ENCODE measurements around the gene ASTN2.

The ASTN2 gene

GRCh38 chr9:116674210-116674980 is 740.5 kb downstream of the ASTN2 start:
- no peak overlapping the region for H3K9ac ChIP-seq (ENCODE audit: low read length)
- no peaks in the 10 kb centered on the region for H3K4me1 ChIP-seq (ENCODE audit: control insufficient read depth, insufficient read depth, low read length)
- peaks cover 50% of the 10 kb centered on the region for H3K9me3 ChIP-seq (ENCODE audit: control insufficient read depth, insufficient read depth, low read depth, low read length)
- no peak overlapping the region for H3K4me3 ChIP-seq (ENCODE audit: low read depth, low read length)
- H3K36me3 ChIP-seq (ENCODE audit: control insufficient read depth, insufficient read depth, low read length) = 0 out of 2 replicates have a peak, but pooled peaks cover 6% of the 10 kb centered on the region
- no peaks in the 10 kb centered on the region for H3K27me3 ChIP-seq (ENCODE audit: control insufficient read depth, insufficient read depth, low read length)
- H3K27ac ChIP-seq (ENCODE audit: low read depth, low read length) = no peak overlapping the region; the same call in 1 of the 2 replicates

GRCh38 chr9:116673375-116673774 is 741.5 kb downstream of the ASTN2 start:
- no peak overlapping the region for H3K4me3 ChIP-seq (ENCODE audit: low read depth, low read length)

GRCh38 chr9:116671605-116672004 is 743.3 kb downstream of the ASTN2 start:
- Histone ChIP-seq H3K27ac (ENCODE audit: low read depth, low read length) (no peak overlapping the region), H3K4me1 (ENCODE audit: control insufficient read depth, insufficient read depth, low read length) (no peaks in the 10 kb centered on the region), H3K27me3 (ENCODE audit: control insufficient read depth, insufficient read depth, low read length) (no peaks in the 10 kb centered on the region), H3K9me3 (ENCODE audit: control insufficient read depth, insufficient read depth, low read depth, low read length) (peaks cover 50% of the 10 kb centered on the region), H3K4me3 (ENCODE audit: low read depth, low read length) (no peak overlapping the region), H3K9ac (ENCODE audit: low read length) (no peak overlapping the region), H3K36me3 (ENCODE audit: control insufficient read depth, insufficient read depth, low read length) (0 out of 2 replicates have a peak, but pooled peaks cover 6% of the 10 kb centered on the region)

More at GRCh38 chr9:116673375-116673774, 741.5 kb downstream of the ASTN2 start:
- Histone ChIP-seq H3K36me3 (ENCODE audit: control insufficient read depth, insufficient read depth, low read length) (0 out of 2 replicates have a peak, but pooled peaks cover 6% of the 10 kb centered on the region), H3K9me3 (ENCODE audit: control insufficient read depth, insufficient read depth, low read depth, low read length) (peaks cover 50% of the 10 kb centered on the region), H3K9ac (ENCODE audit: low read length) (no peak overlapping the region), H3K4me1 (ENCODE audit: control insufficient read depth, insufficient read depth, low read length) (no peaks in the 10 kb centered on the region), H3K27me3 (ENCODE audit: control insufficient read depth, insufficient read depth, low read length) (no peaks in the 10 kb centered on the region), H3K27ac (ENCODE audit: low read depth, low read length) (no peak overlapping the region)

GRCh38 chr9:116668970-116669695 is 745.7 kb downstream of the ASTN2 start:
- peaks cover 30% of the 10 kb centered on the region for H3K9me3 ChIP-seq (ENCODE audit: control insufficient read depth, insufficient read depth, low read depth, low read length)

GRCh38 chr9:116663581-116663980 is 751.3 kb downstream of the ASTN2 start:
- H3K4me1 ChIP-seq (ENCODE audit: control insufficient read depth, insufficient read depth, low read length) = no peaks in the 10 kb centered on the region
- no peak overlapping the region for H3K9ac ChIP-seq (ENCODE audit: low read length)
- H3K36me3 ChIP-seq (ENCODE audit: control insufficient read depth, insufficient read depth, low read length) = no peaks in the 10 kb centered on the region

More at GRCh38 chr9:116668970-116669695, 745.7 kb downstream of the ASTN2 start:
- Histone ChIP-seq H3K27me3 (ENCODE audit: control insufficient read depth, insufficient read depth, low read length) (no peaks in the 10 kb centered on the region), H3K36me3 (ENCODE audit: control insufficient read depth, insufficient read depth, low read length) (no peaks in the 10 kb centered on the region), H3K27ac (ENCODE audit: low read depth, low read length) (no peak overlapping the region), H3K4me3 (ENCODE audit: low read depth, low read length) (no peak overlapping the region), H3K9ac (ENCODE audit: low read length) (no peak overlapping the region), H3K4me1 (ENCODE audit: control insufficient read depth, insufficient read depth, low read length) (no peaks in the 10 kb centered on the region)

GRCh38 chr9:116662646-116663310 is 752.1 kb downstream of the ASTN2 start:
- H3K27me3 ChIP-seq (ENCODE audit: control insufficient read depth, insufficient read depth, low read length) = no peaks in the 10 kb centered on the region
- no peak overlapping the region for H3K27ac ChIP-seq (ENCODE audit: low read depth, low read length)
- H3K4me1 ChIP-seq (ENCODE audit: control insufficient read depth, insufficient read depth, low read length) = no peaks in the 10 kb centered on the region
- H3K9me3 ChIP-seq (ENCODE audit: control insufficient read depth, insufficient read depth, low read depth, low read length) = no peaks in the 10 kb centered on the region
- no peaks in the 10 kb centered on the region for H3K36me3 ChIP-seq (ENCODE audit: control insufficient read depth, insufficient read depth, low read length)
- no peak overlapping the region for H3K9ac ChIP-seq (ENCODE audit: low read length)
- no peak overlapping the region for H3K4me3 ChIP-seq (ENCODE audit: low read depth, low read length)

More at GRCh38 chr9:116663581-116663980, 751.3 kb downstream of the ASTN2 start:
- H3K27ac ChIP-seq (ENCODE audit: low read depth, low read length) = no peak overlapping the region
- H3K27me3 ChIP-seq (ENCODE audit: control insufficient read depth, insufficient read depth, low read length) = no peaks in the 10 kb centered on the region
- H3K9me3 ChIP-seq (ENCODE audit: control insufficient read depth, insufficient read depth, low read depth, low read length) = no peaks in the 10 kb centered on the region
- H3K4me3 ChIP-seq (ENCODE audit: low read depth, low read length) = no peak overlapping the region

GRCh38 chr9:116661037-116661954 is 753.6 kb downstream of the ASTN2 start:
- Histone ChIP-seq H3K9ac (ENCODE audit: low read length) (no peak overlapping the region), H3K36me3 (ENCODE audit: control insufficient read depth, insufficient read depth, low read length) (no peaks in the 10 kb centered on the region), H3K27ac (ENCODE audit: low read depth, low read length) (no peak overlapping the region), H3K27me3 (ENCODE audit: control insufficient read depth, insufficient read depth, low read length) (no peaks in the 10 kb centered on the region), H3K9me3 (ENCODE audit: control insufficient read depth, insufficient read depth, low read depth, low read length) (no peaks in the 10 kb centered on the region), H3K4me3 (ENCODE audit: low read depth, low read length) (no peak overlapping the region), H3K4me1 (ENCODE audit: control insufficient read depth, insufficient read depth, low read length) (no peaks in the 10 kb centered on the region)

GRCh38 chr9:116658265-116658664 is 756.6 kb downstream of the ASTN2 start:
- Histone ChIP-seq H3K9me3 (ENCODE audit: control insufficient read depth, insufficient read depth, low read depth, low read length) (no peaks in the 10 kb centered on the region), H3K27ac (ENCODE audit: low read depth, low read length) (no peak overlapping the region), H3K4me1 (ENCODE audit: control insufficient read depth, insufficient read depth, low read length) (peaks cover 7% of the 10 kb centered on the region; the same call in 1 of the 2 replicates), H3K9ac (ENCODE audit: low read length) (no peak overlapping the region), H3K36me3 (ENCODE audit: control insufficient read depth, insufficient read depth, low read length) (no peaks in the 10 kb centered on the region), H3K4me3 (ENCODE audit: low read depth, low read length) (no peak overlapping the region), H3K27me3 (ENCODE audit: control insufficient read depth, insufficient read depth, low read length) (no peaks in the 10 kb centered on the region)

GRCh38 chr9:116656977-116657376 is 757.9 kb downstream of the ASTN2 start:
- Histone ChIP-seq H3K4me1 (ENCODE audit: control insufficient read depth, insufficient read depth, low read length) (peaks cover 7% of the 10 kb centered on the region; the same call in 1 of the 2 replicates), H3K9ac (ENCODE audit: low read length) (no peak overlapping the region), H3K36me3 (ENCODE audit: control insufficient read depth, insufficient read depth, low read length) (no peaks in the 10 kb centered on the region), H3K4me3 (ENCODE audit: low read depth, low read length) (no peak overlapping the region), H3K27me3 (ENCODE audit: control insufficient read depth, insufficient read depth, low read length) (no peaks in the 10 kb centered on the region), H3K27ac (ENCODE audit: low read depth, low read length) (no peak overlapping the region), H3K9me3 (ENCODE audit: control insufficient read depth, insufficient read depth, low read depth, low read length) (no peaks in the 10 kb centered on the region)

GRCh38 chr9:116656501-116656971 is 758.3 kb downstream of the ASTN2 start:
- Histone ChIP-seq H3K4me3 (ENCODE audit: low read depth, low read length) (no peak overlapping the region), H3K9me3 (ENCODE audit: control insufficient read depth, insufficient read depth, low read depth, low read length) (no peaks in the 10 kb centered on the region), H3K36me3 (ENCODE audit: control insufficient read depth, insufficient read depth, low read length) (no peaks in the 10 kb centered on the region), H3K4me1 (ENCODE audit: control insufficient read depth, insufficient read depth, low read length) (peaks cover 7% of the 10 kb centered on the region; the same call in 1 of the 2 replicates), H3K9ac (ENCODE audit: low read length) (no peak overlapping the region), H3K27ac (ENCODE audit: low read depth, low read length) (no peak overlapping the region), H3K27me3 (ENCODE audit: control insufficient read depth, insufficient read depth, low read length) (no peaks in the 10 kb centered on the region)

Data from HUES6 (cell line).